HEK293 (cell line): ENCODE data around the gene RITA1.

Source experiments
- CTCF ChIA-PET: fragments of 350-600 bp; formaldehyde crosslinking; extraction: SDS; loops from one replicate; lab custom pipeline; 2021; ENCODE audit warnings: antibody characterized with exemption; lab: Yijun Ruan, JAX
- POLR2A ChIA-PET: fragments of 300-600 bp; formaldehyde crosslinking; extraction: SDS; loops from one replicate; lab custom pipeline; 2020; ENCODE audit warnings: antibody characterized with exemption, inconsistent platforms; lab: Yijun Ruan, JAX
- H3K27ac ChIP-seq: fragments of 200-500 bp; sonication (Bioruptor generic); 2 replicates; pipeline ENCODE4 v1.5.1; 2014; ENCODE audit warnings: low read depth, low read length, control low read depth, inconsistent platforms; ENCODE audit errors: extremely low read depth
- H3K36me3 ChIP-seq, 2 experiments: fragments of 200-500 bp in 1 of 2; sonication (Bioruptor generic) in 1 of 2; 1 replicate in 1 of 2; 2 replicates in 1 of 2; pipeline ENCODE4 v1.5.1; 2014 to 2017; ENCODE audit warnings: inconsistent platforms in 2 of 2, low read length in 2 of 2; ENCODE audit not compliant: control insufficient read depth in 2 of 2, insufficient read depth in 1 of 2
- H3K4me1 ChIP-seq: fragments of 200-500 bp; sonication (Bioruptor generic); 2 replicates; pipeline ENCODE4 v1.5.1; 2014; ENCODE audit warnings: mild to moderate bottlenecking, low read length, inconsistent platforms; ENCODE audit not compliant: control insufficient read depth, insufficient read depth
- H3K4me3 ChIP-seq: 2 replicates; pipeline ENCODE4 v1.5.1; 2011; ENCODE audit warnings: low read depth, mild to moderate bottlenecking, control low read depth, low read length, moderate library complexity
- H3K9me3 ChIP-seq: fragments of 200-500 bp; sonication (Bioruptor generic); 2 replicates; pipeline ENCODE4 v1.5.1; 2014; ENCODE audit warnings: low read depth, low read length, inconsistent platforms; ENCODE audit not compliant: control insufficient read depth, insufficient read depth
- GLIS1 ChIP-seq: fragments of 450-650 bp; formaldehyde crosslinking; IDR thresholded peaks from 2 replicates; pipeline ENCODE4 v1.5.1; 2016; ENCODE audit warnings: missing biosample characterization, missing genetic modification characterization
- IKZF3 ChIP-seq: fragments of 450-650 bp; IDR thresholded peaks from 2 replicates; pipeline ENCODE4 v1.5.0; 2018; ENCODE audit warnings: missing biosample characterization, mild to moderate bottlenecking, missing genetic modification characterization, moderate library complexity
- MYNN ChIP-seq: fragments of 450-650 bp; formaldehyde crosslinking; IDR thresholded peaks from 2 replicates; pipeline ENCODE4 v1.5.1; 2016; ENCODE audit warnings: missing biosample characterization, missing genetic modification characterization, borderline replicate concordance
- ZBTB1 ChIP-seq: fragments of 450-650 bp; formaldehyde crosslinking; IDR thresholded peaks from 2 replicates; pipeline ENCODE4 v1.5.1; 2016; ENCODE audit warnings: missing biosample characterization, missing genetic modification characterization
- ZBTB20 ChIP-seq: fragments of 450-650 bp; formaldehyde crosslinking; IDR thresholded peaks from 2 replicates; pipeline ENCODE4 v1.5.1; 2016; ENCODE audit warnings: missing biosample characterization, missing genetic modification characterization
- ZFP41 ChIP-seq: fragments of 450-650 bp; formaldehyde crosslinking; IDR thresholded peaks from 2 replicates; pipeline ENCODE4 v1.5.1; 2016; ENCODE audit warnings: missing biosample characterization, missing genetic modification characterization, borderline replicate concordance
- ZNF112 ChIP-seq: fragments of 450-650 bp; formaldehyde crosslinking; IDR thresholded peaks from 2 replicates; pipeline ENCODE4 v1.5.0; 2017; ENCODE audit warnings: missing biosample characterization, missing genetic modification characterization
- ZNF221 ChIP-seq: fragments of 450-650 bp; formaldehyde crosslinking; IDR thresholded peaks from 2 replicates; pipeline ENCODE4 v1.5.1; 2017; ENCODE audit warnings: missing biosample characterization, missing genetic modification characterization, borderline replicate concordance
- ZNF23 ChIP-seq: fragments of 450-650 bp; formaldehyde crosslinking; IDR thresholded peaks from 2 replicates; pipeline ENCODE4 v1.5.1; 2016; ENCODE audit warnings: missing biosample characterization, missing genetic modification characterization, borderline replicate concordance
- ZNF292 ChIP-seq: fragments of 450-650 bp; formaldehyde crosslinking; IDR thresholded peaks from 2 replicates; pipeline ENCODE4 v1.5.1; 2016; ENCODE audit warnings: low read depth, missing biosample characterization, missing genetic modification characterization, borderline replicate concordance
- ZNF302 ChIP-seq: fragments of 450-650 bp; formaldehyde crosslinking; IDR thresholded peaks from 2 replicates; pipeline ENCODE4 v1.5.1; 2016; ENCODE audit warnings: missing biosample characterization, missing genetic modification characterization, low read depth
- ZNF324 ChIP-seq: fragments of 450-650 bp; formaldehyde crosslinking; IDR thresholded peaks from 2 replicates; pipeline ENCODE4 v1.5.1; 2016; ENCODE audit warnings: missing biosample characterization, missing genetic modification characterization
- ZNF416 ChIP-seq: fragments of 450-650 bp; formaldehyde crosslinking; IDR thresholded peaks from 2 replicates; pipeline ENCODE4 v1.5.1; 2016; ENCODE audit warnings: missing biosample characterization, missing genetic modification characterization
- ZNF544 ChIP-seq: fragments of 450-650 bp; formaldehyde crosslinking; IDR thresholded peaks from 2 replicates; pipeline ENCODE4 v1.5.0; 2017; ENCODE audit warnings: missing biosample characterization, missing genetic modification characterization
- ZNF555 ChIP-seq: fragments of 450-650 bp; formaldehyde crosslinking; conservative IDR thresholded peaks from 2 replicates; pipeline ENCODE4 v1.5.1; 2017; ENCODE audit warnings: missing biosample characterization, mild to moderate bottlenecking, missing genetic modification characterization, inconsistent platforms
- ZNF596 ChIP-seq: fragments of 450-650 bp; IDR thresholded peaks from 2 replicates; pipeline ENCODE4 v1.5.0; 2018; ENCODE audit warnings: missing biosample characterization, mild to moderate bottlenecking, missing genetic modification characterization, moderate library complexity
- ZNF623 ChIP-seq: fragments of 450-650 bp; formaldehyde crosslinking; IDR thresholded peaks from 2 replicates; pipeline ENCODE4 v1.5.1; 2016; ENCODE audit warnings: missing biosample characterization, missing genetic modification characterization
- ZNF777 ChIP-seq: fragments of 450-650 bp; formaldehyde crosslinking; IDR thresholded peaks from 2 replicates; pipeline ENCODE4 v1.5.1; 2017; ENCODE audit warnings: missing biosample characterization, missing genetic modification characterization, borderline replicate concordance
- TF ChIP-seq, protein P1 (sequence below): fragments of 450-650 bp; formaldehyde crosslinking; IDR thresholded peaks from 2 replicates; pipeline ENCODE4 v1.5.1; 2016; ENCODE audit warnings: missing biosample characterization, missing genetic modification characterization
- TF ChIP-seq, protein P2 (sequence below): fragments of 450-650 bp; formaldehyde crosslinking; IDR thresholded peaks from 2 replicates; pipeline ENCODE4 v1.5.1; 2016; ENCODE audit warnings: missing biosample characterization, missing genetic modification characterization, low read depth
- TF ChIP-seq, protein P3 (sequence below): fragments of 450-650 bp; formaldehyde crosslinking; IDR thresholded peaks from 2 replicates; pipeline ENCODE4 v1.5.1; 2016; ENCODE audit warnings: missing biosample characterization, missing genetic modification characterization, low read depth
- TF ChIP-seq, protein P4 (sequence below): fragments of 450-650 bp; formaldehyde crosslinking; IDR thresholded peaks from 2 replicates; pipeline ENCODE4 v1.5.1; 2017; ENCODE audit warnings: missing biosample characterization, missing genetic modification characterization
- TF ChIP-seq, protein P5 (sequence below): fragments of 450-650 bp; formaldehyde crosslinking; IDR thresholded peaks from 2 replicates; pipeline ENCODE4 v1.5.1; 2016; ENCODE audit warnings: missing biosample characterization, missing genetic modification characterization
- TF ChIP-seq, protein P6 (sequence below): fragments of 450-650 bp; formaldehyde crosslinking; IDR thresholded peaks from 2 replicates; pipeline ENCODE4 v1.5.0; 2017; ENCODE audit warnings: missing biosample characterization, missing genetic modification characterization, borderline replicate concordance

RITA1 gene

DNA sequence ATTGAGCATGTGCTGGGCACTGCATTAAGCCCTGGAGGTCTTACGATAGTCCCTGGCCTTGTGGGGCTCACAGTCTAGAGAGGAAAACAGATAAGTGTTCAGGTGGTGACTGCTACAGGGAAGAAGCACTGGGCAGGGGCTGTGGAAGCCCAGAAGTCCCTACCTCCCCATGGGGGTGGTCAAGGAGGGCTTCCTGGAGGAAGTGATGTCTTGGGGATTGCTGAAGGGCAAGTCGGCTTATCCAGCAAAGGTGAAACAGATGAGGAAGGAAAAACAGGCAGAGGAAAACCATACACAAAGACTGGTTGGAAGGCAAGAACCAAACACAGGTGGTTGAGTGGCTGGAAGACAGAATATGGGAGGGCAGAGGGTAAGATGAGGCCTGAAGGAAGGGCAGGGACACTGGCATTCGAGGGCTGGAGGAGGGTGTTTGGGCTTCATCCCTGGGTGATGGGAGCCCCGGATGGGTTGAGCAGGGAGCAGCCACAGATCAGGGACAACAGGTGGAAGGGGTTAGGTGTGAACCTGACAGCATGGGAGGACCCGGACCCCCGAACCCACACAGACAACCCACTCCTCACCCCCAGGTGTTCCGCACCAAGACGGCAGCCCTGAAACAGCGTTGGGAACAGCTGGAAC lies 33.2 kb upstream of the RITA1 start (continued):
- TF ChIP-seq ZNF292 (tag by site-specific recombination) (no peak), ZNF555 (tag by site-specific recombination) (no peak), ZNF302 (tag by site-specific recombination) (no peak), ZNF777 (no peak), ZNF23 (no peak), ZNF596 (no peak), ZNF416 (no peak), ZBTB1 (tag by site-specific recombination) (no peak), ZNF221 (no peak), ZFP41 (tag by site-specific recombination) (no peak), ZNF623 (no peak)
- TF ChIP-seq, protein P1, sequence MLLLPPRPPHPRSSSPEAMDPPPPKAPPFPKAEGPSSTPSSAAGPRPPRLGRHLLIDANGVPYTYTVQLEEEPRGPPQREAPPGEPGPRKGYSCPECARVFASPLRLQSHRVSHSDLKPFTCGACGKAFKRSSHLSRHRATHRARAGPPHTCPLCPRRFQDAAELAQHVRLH (tag by site-specific recombination): 0 out of 2 replicates have a peak, but pooled peaks have one; percentile 40
- TF ChIP-seq, protein P2, sequence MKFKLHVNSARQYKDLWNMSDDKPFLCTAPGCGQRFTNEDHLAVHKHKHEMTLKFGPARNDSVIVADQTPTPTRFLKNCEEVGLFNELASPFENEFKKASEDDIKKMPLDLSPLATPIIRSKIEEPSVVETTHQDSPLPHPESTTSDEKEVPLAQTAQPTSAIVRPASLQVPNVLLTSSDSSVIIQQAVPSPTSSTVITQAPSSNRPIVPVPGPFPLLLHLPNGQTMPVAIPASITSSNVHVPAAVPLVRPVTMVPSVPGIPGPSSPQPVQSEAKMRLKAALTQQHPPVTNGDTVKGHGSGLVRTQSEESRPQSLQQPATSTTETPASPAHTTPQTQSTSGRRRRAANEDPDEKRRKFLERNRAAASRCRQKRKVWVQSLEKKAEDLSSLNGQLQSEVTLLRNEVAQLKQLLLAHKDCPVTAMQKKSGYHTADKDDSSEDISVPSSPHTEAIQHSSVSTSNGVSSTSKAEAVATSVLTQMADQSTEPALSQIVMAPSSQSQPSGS (tag by site-specific recombination): no peak
- TF ChIP-seq, protein P3, sequence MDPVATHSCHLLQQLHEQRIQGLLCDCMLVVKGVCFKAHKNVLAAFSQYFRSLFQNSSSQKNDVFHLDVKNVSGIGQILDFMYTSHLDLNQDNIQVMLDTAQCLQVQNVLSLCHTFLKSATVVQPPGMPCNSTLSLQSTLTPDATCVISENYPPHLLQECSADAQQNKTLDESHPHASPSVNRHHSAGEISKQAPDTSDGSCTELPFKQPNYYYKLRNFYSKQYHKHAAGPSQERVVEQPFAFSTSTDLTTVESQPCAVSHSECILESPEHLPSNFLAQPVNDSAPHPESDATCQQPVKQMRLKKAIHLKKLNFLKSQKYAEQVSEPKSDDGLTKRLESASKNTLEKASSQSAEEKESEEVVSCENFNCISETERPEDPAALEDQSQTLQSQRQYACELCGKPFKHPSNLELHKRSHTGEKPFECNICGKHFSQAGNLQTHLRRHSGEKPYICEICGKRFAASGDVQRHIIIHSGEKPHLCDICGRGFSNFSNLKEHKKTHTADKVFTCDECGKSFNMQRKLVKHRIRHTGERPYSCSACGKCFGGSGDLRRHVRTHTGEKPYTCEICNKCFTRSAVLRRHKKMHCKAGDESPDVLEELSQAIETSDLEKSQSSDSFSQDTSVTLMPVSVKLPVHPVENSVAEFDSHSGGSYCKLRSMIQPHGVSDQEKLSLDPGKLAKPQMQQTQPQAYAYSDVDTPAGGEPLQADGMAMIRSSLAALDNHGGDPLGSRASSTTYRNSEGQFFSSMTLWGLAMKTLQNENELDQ (tag by site-specific recombination): no peak
- TF ChIP-seq, protein P4, sequence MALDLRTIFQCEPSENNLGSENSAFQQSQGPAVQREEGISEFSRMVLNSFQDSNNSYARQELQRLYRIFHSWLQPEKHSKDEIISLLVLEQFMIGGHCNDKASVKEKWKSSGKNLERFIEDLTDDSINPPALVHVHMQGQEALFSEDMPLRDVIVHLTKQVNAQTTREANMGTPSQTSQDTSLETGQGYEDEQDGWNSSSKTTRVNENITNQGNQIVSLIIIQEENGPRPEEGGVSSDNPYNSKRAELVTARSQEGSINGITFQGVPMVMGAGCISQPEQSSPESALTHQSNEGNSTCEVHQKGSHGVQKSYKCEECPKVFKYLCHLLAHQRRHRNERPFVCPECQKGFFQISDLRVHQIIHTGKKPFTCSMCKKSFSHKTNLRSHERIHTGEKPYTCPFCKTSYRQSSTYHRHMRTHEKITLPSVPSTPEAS (tag by site-specific recombination): no peak

DNA sequence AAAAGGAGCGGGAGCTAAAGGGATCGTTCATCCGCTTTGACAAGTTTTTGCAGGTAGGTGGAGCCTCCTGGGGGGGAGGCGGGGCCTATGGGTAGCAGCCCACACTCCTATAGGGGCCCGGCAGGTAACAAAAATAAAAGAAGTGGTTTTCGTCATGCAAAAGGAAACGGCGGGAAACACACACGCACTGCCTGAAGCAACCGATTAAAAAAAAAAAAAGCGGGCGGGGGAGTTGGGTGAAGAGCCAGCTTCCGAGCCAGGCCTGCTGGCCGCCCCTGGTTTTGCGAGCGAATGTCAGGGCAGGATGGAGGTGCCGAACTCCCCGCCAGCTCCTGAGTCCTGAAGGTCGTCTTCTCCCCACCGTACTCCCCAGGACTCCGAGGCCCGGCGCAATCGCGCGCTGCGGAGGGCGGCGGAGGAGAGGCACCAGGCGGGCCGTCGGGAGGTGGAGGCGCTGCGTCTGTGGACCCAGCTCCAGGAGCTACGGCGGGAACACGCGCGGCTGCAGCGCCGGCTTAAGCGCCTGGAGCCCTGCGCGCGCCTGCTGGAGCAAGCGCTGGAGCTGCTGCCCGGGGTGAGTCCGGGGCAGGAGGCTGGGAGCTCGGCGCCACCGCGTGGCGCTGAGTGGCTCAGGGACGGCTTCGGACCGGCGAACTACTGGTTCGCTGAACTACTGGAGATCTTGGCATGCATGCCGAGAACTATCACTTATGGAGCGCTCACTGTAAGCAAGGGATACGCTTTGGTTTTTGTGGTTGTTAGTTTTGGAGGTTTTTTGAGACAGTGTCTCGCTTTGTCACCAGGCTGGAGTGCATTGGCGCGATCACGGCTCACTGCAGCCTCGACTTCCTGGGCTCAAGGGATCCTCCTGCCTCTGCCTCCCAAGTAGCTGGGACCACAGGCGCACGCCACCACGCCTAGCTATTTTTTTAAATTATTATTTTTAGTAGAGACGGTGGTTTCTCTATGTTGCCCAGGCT lies 32.4 kb upstream of the RITA1 start:
- H3K36me3 ChIP-seq: peaks cover 0 to 12% of the 10 kb centered on the region in 2 experiments; a peak in 1 of 3 replicates
- H3K9me3 ChIP-seq: no peaks in the 10 kb centered on the region
- 0 out of 2 replicates have a peak, but pooled peaks cover 3% of the 10 kb centered on the region for H3K4me1 ChIP-seq
- POLR2A ChIA-PET: interaction anchor here (1.0 to 1.6 kb wide), 7 partner anchors 8 to 69 kb away, joined by 3 to 17 read pairs (median 4); partner anchors contain the start of genes DDX54, RASAL1, RITA1 and TPCN1
- peak overlapping the region; percentile 49 for H3K4me3 ChIP-seq
- H3K27ac ChIP-seq: no peak overlapping the region; the same call in 1 of the 2 replicates
- CTCF ChIA-PET: interaction anchor here (0.5 to 2.9 kb wide), 22 partner anchors 8 to 272 kb away, joined by 3 to 31 read pairs (median 3); partner anchors contain the start of gene RASAL1
- TF ChIP-seq, protein P5, sequence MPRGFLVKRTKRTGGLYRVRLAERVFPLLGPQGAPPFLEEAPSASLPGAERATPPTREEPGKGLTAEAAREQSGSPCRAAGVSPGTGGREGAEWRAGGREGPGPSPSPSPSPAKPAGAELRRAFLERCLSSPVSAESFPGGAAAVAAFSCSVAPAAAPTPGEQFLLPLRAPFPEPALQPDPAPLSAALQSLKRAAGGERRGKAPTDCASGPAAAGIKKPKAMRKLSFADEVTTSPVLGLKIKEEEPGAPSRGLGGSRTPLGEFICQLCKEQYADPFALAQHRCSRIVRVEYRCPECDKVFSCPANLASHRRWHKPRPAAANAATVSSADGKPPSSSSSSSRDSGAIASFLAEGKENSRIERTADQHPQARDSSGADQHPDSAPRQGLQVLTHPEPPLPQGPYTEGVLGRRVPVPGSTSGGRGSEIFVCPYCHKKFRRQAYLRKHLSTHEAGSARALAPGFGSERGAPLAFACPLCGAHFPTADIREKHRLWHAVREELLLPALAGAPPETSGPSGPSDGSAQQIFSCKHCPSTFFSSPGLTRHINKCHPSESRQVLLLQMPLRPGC (tag by site-specific recombination): no peak
- TF ChIP-seq IKZF3 (tag by site-specific recombination) (peak; percentile 71), ZNF324 (0 out of 2 replicates have a peak, but pooled peaks have one; percentile 15), GLIS1 (peak; percentile 15), ZBTB20 (peak; percentile 88), MYNN (tag by site-specific recombination) (no peak), ZNF544 (tag by site-specific recombination) (no peak), ZNF302 (tag by site-specific recombination) (no peak), ZNF112 (tag by site-specific recombination) (no peak)
- TF ChIP-seq, protein P6, sequence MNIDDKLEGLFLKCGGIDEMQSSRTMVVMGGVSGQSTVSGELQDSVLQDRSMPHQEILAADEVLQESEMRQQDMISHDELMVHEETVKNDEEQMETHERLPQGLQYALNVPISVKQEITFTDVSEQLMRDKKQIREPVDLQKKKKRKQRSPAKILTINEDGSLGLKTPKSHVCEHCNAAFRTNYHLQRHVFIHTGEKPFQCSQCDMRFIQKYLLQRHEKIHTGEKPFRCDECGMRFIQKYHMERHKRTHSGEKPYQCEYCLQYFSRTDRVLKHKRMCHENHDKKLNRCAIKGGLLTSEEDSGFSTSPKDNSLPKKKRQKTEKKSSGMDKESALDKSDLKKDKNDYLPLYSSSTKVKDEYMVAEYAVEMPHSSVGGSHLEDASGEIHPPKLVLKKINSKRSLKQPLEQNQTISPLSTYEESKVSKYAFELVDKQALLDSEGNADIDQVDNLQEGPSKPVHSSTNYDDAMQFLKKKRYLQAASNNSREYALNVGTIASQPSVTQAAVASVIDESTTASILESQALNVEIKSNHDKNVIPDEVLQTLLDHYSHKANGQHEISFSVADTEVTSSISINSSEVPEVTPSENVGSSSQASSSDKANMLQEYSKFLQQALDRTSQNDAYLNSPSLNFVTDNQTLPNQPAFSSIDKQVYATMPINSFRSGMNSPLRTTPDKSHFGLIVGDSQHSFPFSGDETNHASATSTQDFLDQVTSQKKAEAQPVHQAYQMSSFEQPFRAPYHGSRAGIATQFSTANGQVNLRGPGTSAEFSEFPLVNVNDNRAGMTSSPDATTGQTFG (tag by site-specific recombination): no peak
